Islet of Langerhans (tissue), 1 donor: ENCODE results near the gene HNRNPUL1.

Experiments used
- FAIRE-seq: peaks from one replicate; lab custom pipeline; 2011; peaks lifted over from hg19 to GRCh38; lab: Jason Lieb, UNC

The HNRNPUL1 gene

GRCh38 chr19:41353466-41354342, 89.5 kb downstream of the HNRNPUL1 start, which contains the start of gene TGFB1:
TSS of gene TGFB1 (minus strand) at chr19:41353922. CDS start at chr19:41353044, 878 bp downstream.
- FAIRE-seq = no peak

DNA sequence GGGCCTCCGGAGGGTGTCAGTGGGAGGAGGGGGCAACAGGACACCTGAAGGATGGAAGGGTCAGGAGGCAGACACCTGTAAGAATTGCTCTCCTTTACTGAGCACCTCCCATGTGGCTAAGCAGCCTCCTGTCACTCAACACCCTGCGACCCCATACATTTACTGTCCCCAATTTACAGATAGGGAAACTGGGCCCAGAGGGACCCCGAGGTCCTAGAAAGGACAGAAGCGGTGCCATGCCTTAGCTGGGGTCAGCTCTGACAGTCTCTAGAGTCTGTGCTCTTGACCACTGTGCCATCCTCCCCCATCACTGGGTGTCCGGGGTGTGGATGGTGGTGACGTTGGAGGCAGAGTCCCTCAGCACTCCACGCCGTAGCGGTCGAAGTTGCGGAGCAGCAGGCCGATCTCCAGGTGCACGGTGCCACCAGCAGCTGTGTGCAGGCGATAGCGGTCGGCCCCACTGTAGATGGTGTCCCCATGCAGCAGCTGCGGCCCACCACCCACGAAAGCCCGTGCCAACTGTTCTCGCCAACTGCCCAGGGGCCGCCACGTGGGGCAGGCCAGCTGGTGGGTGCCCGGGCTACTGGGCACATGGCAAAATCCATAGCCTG, 90.3 kb downstream of the HNRNPUL1 start:
- FAIRE-seq = no peak

- FAIRE-seq = no peak
Measured at GRCh38 chr19:41355035-41355434, 90.9 kb downstream of the HNRNPUL1 start.

GRCh38 chr19:41355802-41356201, 91.6 kb downstream of the HNRNPUL1 start:
- FAIRE-seq = no peak

GRCh38 chr19:41356984-41357739, 93.0 kb downstream of the HNRNPUL1 start:
- FAIRE-seq = no peak
